Lower lobe of right lung (tissue), 2 donors: ENCODE data around the gene DLGAP4. TPM values are rescaled to one million over a fixed set of nuclear protein-coding genes. Genes with fewer than 3 reads are reported as not detected.

ENCODE experiments used
- ATAC-seq, 2 donors: fragments of 200-7000 bp; cut with Tn5 transposase; one replicate each; pipeline ENCODE4 v1.9.1; 2020 to 2022; ENCODE audit warnings: mild to moderate bottlenecking in 2 of 2, moderate library complexity in 2 of 2
- DNase-seq: peaks from one replicate; pipeline ENCODE4 v3.0.0-alpha.2; 2020
- H3K27ac ChIP-seq: fragments of 200-600 bp; one replicate; pipeline ENCODE4 v1.8.0; 2022
- H3K27me3 ChIP-seq: fragments of 200-600 bp; one replicate; pipeline ENCODE4 v1.8.0; 2022; ENCODE audit warnings: low read depth
- H3K36me3 ChIP-seq: fragments of 200-600 bp; one replicate; pipeline ENCODE4 v1.8.0; 2022; ENCODE audit warnings: mild to moderate bottlenecking
- H3K4me1 ChIP-seq: fragments of 200-600 bp; one replicate; pipeline ENCODE4 v1.8.0; 2022
- H3K4me3 ChIP-seq: fragments of 200-600 bp; one replicate; pipeline ENCODE4 v1.8.0; 2022; ENCODE audit warnings: mild to moderate bottlenecking
- H3K9me3 ChIP-seq: fragments of 200-600 bp; one replicate; pipeline ENCODE4 v1.8.0; 2022
- intact Hi-C: fragments of 100-400 bp; cut with DNase I; formaldehyde crosslinking; loops from one replicate; pipeline ENCODE4 v1.11.0; 2022
- total RNA-seq: library from RNA; stranded (reverse); fragmentation: NEBNext Ultra II Directional; extraction: Animal tissue kit (Norgen Biotek cat#: 25700); gene quantifications from one replicate; pipeline ENCODE4 v1.2.1, GENCODE V29; 2021
- TF ChIP-seq, protein P1 (sequence below): fragments of 200-600 bp; IDR thresholded peaks from one replicate; pipeline ENCODE4 v1.8.0; 2022; ENCODE audit warnings: antibody characterized with exemption, mild to moderate bottlenecking
- donor health status: DM: no; HTN: yes; CAD: no; lungs with severe emphysema.

DLGAP4 gene
- total RNA-seq, 1 donor from 2014 or later: 59.3 TPM

DNA sequence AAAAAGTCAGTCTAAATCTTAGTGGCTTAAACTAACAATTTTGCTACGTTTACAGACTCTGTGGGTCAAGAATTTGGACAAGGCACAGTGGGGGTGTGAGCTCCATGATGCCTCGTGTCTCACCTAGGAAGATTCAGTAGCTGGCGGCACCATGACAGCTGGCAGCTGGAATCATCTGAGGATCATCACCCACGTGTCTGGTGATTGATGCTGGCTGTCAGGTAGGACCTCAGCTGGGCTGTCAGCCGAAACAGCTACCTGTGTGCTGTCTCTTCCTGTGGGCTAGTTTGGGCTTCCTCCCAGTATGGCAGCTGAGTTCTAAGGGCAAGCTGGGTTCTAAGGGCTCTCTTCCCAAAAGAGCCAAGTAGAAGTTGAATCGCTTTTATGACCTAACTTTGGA lies 26.4 kb upstream of the DLGAP4 start:
- TF ChIP-seq, protein P1, sequence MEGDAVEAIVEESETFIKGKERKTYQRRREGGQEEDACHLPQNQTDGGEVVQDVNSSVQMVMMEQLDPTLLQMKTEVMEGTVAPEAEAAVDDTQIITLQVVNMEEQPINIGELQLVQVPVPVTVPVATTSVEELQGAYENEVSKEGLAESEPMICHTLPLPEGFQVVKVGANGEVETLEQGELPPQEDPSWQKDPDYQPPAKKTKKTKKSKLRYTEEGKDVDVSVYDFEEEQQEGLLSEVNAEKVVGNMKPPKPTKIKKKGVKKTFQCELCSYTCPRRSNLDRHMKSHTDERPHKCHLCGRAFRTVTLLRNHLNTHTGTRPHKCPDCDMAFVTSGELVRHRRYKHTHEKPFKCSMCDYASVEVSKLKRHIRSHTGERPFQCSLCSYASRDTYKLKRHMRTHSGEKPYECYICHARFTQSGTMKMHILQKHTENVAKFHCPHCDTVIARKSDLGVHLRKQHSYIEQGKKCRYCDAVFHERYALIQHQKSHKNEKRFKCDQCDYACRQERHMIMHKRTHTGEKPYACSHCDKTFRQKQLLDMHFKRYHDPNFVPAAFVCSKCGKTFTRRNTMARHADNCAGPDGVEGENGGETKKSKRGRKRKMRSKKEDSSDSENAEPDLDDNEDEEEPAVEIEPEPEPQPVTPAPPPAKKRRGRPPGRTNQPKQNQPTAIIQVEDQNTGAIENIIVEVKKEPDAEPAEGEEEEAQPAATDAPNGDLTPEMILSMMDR: no peak
- no peaks in the 10 kb centered on the region for H3K36me3 ChIP-seq
- intact Hi-C loops: no loop called here
- H3K4me3 ChIP-seq: no peak overlapping the region
- no peaks in the 10 kb centered on the region for H3K4me1 ChIP-seq
- DNase-seq (no peak), ATAC-seq (no peak)
- H3K27ac ChIP-seq: no peak overlapping the region
- no peaks in the 10 kb centered on the region for H3K9me3 ChIP-seq
- H3K27me3 ChIP-seq: peaks cover 21% of the 10 kb centered on the region

DNA sequence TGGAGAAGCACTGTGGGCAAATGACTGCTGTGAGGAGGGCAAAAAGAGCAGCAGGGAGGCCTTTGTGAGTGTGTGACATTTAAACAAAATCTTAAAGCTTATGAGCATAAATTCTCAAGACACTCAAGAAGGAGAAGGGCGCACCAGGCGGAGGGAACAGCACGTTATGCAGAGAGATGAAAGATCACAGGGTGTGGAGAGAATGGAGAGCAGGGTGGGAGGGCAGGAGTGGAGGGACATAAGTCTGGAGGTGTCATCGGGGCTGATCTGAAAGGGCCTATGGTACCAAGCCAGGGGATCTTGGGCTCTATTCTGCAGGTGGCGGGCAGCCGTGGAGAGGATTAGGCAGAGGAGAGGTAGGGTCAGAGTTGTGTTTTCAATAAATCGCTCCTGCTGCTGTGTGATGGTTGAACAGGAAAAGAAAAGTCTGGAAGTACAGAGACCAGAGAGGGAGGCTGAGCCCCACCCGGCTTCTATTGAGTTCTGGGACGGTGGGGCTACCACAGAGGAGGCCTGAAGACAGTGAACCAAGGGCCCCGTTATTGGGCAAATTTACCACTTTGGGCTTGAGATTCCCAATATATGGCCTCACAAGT lies 24.3 kb upstream of the DLGAP4 start:
- H3K36me3 ChIP-seq: no peaks in the 10 kb centered on the region
- no peaks in the 10 kb centered on the region for H3K9me3 ChIP-seq
- H3K27me3 ChIP-seq: peaks cover 10% of the 10 kb centered on the region
- ATAC-seq (no peak), DNase-seq (no peak)
- H3K27ac ChIP-seq: no peak overlapping the region
- TF ChIP-seq, protein P1: no peak
- intact Hi-C loops: no loop called here
- H3K4me1 ChIP-seq: no peaks in the 10 kb centered on the region
- no peak overlapping the region for H3K4me3 ChIP-seq

DNA sequence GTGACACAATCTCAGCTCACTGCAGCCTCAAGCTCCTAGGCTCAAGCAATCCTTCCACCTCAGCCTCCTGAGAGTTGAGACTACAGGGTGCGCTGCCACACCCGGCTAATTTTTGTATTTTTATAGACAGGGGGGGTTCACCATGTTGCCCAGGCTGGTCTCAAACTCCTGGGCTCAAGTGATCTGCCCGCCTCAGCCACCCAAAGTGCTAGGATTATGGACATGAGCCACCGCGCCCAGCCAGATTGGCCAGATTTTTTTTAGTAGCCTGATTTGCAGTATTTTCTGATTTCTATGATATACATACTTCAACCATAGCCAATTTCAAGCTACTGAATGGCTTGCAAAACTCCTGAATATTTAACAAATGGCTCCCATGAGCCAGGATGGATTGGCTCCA lies 21.4 kb upstream of the DLGAP4 start:
- Histone ChIP-seq H3K27me3 (peaks cover under 1% of the 10 kb centered on the region), H3K4me3 (no peak overlapping the region), H3K4me1 (no peaks in the 10 kb centered on the region), H3K27ac (no peak overlapping the region), H3K36me3 (no peaks in the 10 kb centered on the region), H3K9me3 (no peaks in the 10 kb centered on the region)
- TF ChIP-seq, protein P1: no peak
- DNase-seq (no peak), ATAC-seq (no peak)
- intact Hi-C loops: no loop called here

DNA sequence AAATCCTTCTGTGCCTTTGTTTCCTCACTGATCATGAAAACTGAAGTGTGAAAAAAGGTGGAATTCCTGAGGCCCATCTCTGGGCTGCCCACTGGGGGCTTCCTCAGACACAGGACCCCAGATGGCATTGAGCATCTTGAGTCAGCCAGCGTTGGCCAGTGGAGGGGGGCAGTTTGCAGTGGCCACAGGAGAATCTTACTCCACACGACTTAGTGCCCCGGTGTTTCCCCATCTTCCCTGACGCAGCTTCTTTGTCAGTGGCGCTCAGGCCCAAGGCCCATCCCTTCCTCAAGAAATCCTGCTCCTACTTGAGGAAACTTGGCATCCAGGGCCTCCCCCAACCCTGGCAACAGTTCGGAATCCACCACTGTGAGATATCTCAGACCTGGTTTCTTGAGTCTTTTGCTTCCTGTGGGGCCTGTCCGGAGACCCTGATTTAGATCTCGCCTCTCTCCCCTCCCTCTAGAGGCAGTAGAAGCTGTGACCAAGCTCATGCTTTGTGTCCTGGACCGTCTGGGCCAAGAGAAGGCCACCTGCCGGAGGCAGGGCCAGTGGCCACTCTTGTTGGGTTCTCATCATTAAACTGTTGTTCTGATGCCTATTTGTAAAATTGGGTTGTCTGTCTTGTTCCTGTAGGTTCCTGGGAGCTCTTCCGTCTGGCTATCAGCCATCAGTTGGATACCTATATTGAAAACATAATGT lies 20.2 kb upstream of the DLGAP4 start:
- TF ChIP-seq, protein P1: no peak
- H3K9me3 ChIP-seq: no peaks in the 10 kb centered on the region
- H3K36me3 ChIP-seq: no peaks in the 10 kb centered on the region
- no peak for DNase-seq
- intact Hi-C loops: no loop called here
- H3K27ac ChIP-seq: no peak overlapping the region
- H3K27me3 ChIP-seq: no peaks in the 10 kb centered on the region
- H3K4me1 ChIP-seq: no peaks in the 10 kb centered on the region
- H3K4me3 ChIP-seq: no peak overlapping the region
- no peak for ATAC-seq

DNA sequence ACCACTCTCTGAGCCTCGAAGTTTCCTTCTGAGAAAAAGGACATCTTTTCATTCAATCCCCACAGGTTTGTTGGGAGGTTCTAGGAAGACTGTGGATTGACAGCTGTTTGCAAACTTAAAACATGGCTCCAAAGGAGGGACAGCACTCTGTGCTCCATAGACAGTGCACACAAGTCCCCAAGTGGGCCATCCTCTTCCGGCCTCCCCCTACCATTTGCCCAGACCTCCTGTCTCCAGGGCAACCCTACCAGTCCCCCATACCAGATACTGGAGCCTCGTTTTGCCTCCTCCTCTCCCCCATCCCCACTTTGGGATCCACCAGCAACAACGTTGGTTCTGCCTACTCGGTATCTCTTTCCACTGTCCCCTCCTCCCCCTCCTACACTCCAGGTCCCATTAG lies 8.5 kb upstream of the DLGAP4 start:
- no peaks in the 10 kb centered on the region for H3K36me3 ChIP-seq
- TF ChIP-seq, protein P1: no peak
- no peak for DNase-seq
- intact Hi-C loops: no loop called here
- ATAC-seq: no peak
- no peaks in the 10 kb centered on the region for H3K9me3 ChIP-seq
- H3K27me3 ChIP-seq: peaks cover 74% of the 10 kb centered on the region
- H3K4me3 ChIP-seq: no peak overlapping the region
- H3K4me1 ChIP-seq: no peaks in the 10 kb centered on the region
- H3K27ac ChIP-seq: no peak overlapping the region
